PFSK-1 (cell line): ENCODE data around the gene LTC4S.

ENCODE experiments used
- FOXP2 ChIP-seq: optimal IDR thresholded peaks from 2 replicates; pipeline ENCODE3; 2011; ENCODE audit warnings: borderline replicate concordance, control low read depth, inconsistent platforms; ENCODE audit not compliant: insufficient read depth; ENCODE audit errors: extremely low read length, extremely low read depth
- POLR2AphosphoS5 ChIP-seq: IDR thresholded peaks from 2 replicates; pipeline ENCODE4 v1.6.1; 2012; ENCODE audit warnings: low read depth, mild to moderate bottlenecking, control low read depth, low read length, moderate library complexity
- SIN3A ChIP-seq: IDR thresholded peaks from 2 replicates; pipeline ENCODE4 v1.6.1; 2012; ENCODE audit warnings: mild to moderate bottlenecking, low read length, moderate library complexity, borderline replicate concordance; ENCODE audit not compliant: insufficient read depth
- TAF1 ChIP-seq: IDR thresholded peaks from 2 replicates; pipeline ENCODE4 v1.6.1; 2012; ENCODE audit warnings: low read length, control low read depth, borderline replicate concordance; ENCODE audit not compliant: insufficient read depth
- TF ChIP-seq, protein P1 (sequence below), 2 experiments: IDR thresholded peaks; 2 replicates each; pipeline versions ENCODE4 v1.6.1 to v1.8.0; 2011 to 2012; ENCODE audit warnings: low read depth in 2 of 2, low read length in 2 of 2, control low read depth in 1 of 2, inconsistent platforms in 1 of 2, mild to moderate bottlenecking in 1 of 2, moderate library complexity in 1 of 2; ENCODE audit not compliant: insufficient read depth in 1 of 2

The LTC4S gene

GRCh38 chr5:179798771-179799643 lies 5.2 kb downstream of the LTC4S start:
- TF ChIP-seq, protein P1, sequence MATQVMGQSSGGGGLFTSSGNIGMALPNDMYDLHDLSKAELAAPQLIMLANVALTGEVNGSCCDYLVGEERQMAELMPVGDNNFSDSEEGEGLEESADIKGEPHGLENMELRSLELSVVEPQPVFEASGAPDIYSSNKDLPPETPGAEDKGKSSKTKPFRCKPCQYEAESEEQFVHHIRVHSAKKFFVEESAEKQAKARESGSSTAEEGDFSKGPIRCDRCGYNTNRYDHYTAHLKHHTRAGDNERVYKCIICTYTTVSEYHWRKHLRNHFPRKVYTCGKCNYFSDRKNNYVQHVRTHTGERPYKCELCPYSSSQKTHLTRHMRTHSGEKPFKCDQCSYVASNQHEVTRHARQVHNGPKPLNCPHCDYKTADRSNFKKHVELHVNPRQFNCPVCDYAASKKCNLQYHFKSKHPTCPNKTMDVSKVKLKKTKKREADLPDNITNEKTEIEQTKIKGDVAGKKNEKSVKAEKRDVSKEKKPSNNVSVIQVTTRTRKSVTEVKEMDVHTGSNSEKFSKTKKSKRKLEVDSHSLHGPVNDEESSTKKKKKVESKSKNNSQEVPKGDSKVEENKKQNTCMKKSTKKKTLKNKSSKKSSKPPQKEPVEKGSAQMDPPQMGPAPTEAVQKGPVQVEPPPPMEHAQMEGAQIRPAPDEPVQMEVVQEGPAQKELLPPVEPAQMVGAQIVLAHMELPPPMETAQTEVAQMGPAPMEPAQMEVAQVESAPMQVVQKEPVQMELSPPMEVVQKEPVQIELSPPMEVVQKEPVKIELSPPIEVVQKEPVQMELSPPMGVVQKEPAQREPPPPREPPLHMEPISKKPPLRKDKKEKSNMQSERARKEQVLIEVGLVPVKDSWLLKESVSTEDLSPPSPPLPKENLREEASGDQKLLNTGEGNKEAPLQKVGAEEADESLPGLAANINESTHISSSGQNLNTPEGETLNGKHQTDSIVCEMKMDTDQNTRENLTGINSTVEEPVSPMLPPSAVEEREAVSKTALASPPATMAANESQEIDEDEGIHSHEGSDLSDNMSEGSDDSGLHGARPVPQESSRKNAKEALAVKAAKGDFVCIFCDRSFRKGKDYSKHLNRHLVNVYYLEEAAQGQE (IDR thresholded peaks at IDR 0.05; ENCODE audit: insufficient read depth in 1 of 2, low read depth in 2 of 2, low read length in 2 of 2), result no peak
- no peak for TF ChIP-seq FOXP2
- TF ChIP-seq SIN3A, result no peak
- no peak for TF ChIP-seq TAF1
- TF ChIP-seq POLR2AphosphoS5, result no peak

- TF ChIP-seq POLR2AphosphoS5 (no peak), TAF1 (no peak), SIN3A (no peak), FOXP2 (no peak)
- TF ChIP-seq, protein P1 (IDR thresholded peaks at IDR 0.05; ENCODE audit: insufficient read depth in 1 of 2, low read depth in 2 of 2, low read length in 2 of 2), result no peak
Observed at GRCh38 chr5:179799644-179799973, 5.8 kb downstream of the LTC4S start.

DNA sequence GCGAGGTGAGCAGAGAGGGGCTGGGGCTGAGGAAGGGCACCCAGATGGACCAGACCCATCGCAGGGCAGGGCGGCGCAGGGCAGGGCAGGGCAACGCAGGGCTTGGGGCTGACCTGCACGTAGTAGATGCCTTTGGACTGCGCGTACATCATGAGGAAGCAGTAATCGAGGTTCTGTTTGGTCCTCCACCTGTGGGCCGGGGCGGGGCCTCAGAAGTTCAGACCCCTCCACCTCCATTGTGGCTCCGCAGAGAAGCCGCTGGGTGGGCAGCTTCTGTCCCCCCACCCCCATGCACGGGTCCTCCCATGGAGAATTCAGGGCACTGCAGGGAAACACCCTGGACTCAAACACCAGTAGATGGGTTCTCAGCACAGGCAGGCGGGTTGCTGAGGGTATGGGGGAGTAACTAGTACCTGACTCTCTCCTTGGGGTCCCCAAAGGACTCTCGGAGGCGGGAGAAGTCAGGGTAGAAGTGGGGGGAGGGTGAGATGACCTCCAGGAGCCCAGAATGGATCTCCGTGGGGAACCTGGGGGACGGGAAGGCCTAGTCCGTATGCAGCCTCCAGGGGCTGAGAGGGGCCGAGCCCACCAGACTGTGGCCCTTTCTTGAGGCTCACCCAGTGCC lies 6.4 kb downstream of the LTC4S start:
- TF ChIP-seq POLR2AphosphoS5, result no peak
- TF ChIP-seq TAF1, result no peak
- no peak for TF ChIP-seq SIN3A
- no peak for TF ChIP-seq FOXP2
- TF ChIP-seq, protein P1 (IDR thresholded peaks at IDR 0.05; ENCODE audit: insufficient read depth in 1 of 2, low read depth in 2 of 2, low read length in 2 of 2), result no peak

DNA sequence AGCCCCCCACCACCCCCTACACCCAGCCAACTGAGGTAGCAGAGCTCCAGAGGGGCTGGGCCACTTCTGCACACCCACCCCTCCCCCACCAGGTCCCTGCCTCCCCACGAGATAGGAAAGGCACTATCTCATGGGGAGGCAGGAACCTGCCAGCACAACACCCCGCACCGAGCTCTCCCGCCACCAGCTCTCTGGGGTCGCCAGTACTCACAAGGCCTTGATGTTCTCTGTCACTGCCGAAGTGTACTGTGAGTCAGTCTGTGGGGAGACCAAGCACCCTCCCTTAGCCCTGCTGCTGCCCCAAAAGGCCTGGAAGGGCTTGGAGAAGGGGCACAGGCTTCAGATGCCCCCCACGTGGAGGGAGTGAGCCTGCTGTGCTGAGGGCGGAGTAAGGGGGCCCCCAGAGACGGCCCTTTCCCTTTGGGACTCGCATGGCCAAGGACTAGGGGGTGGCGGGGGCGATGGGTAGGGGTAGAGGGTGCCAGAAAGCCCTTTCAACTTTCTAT lies 7.0 kb downstream of the LTC4S start:
- no peak for TF ChIP-seq FOXP2
- TF ChIP-seq SIN3A, result no peak
- TF ChIP-seq, protein P1 (IDR thresholded peaks at IDR 0.05; ENCODE audit: insufficient read depth in 1 of 2, low read depth in 2 of 2, low read length in 2 of 2), result no peak
- TF ChIP-seq TAF1, result no peak
- no peak for TF ChIP-seq POLR2AphosphoS5
